ENCODE results near the gene AP1B1.

The AP1B1 gene

DNA sequence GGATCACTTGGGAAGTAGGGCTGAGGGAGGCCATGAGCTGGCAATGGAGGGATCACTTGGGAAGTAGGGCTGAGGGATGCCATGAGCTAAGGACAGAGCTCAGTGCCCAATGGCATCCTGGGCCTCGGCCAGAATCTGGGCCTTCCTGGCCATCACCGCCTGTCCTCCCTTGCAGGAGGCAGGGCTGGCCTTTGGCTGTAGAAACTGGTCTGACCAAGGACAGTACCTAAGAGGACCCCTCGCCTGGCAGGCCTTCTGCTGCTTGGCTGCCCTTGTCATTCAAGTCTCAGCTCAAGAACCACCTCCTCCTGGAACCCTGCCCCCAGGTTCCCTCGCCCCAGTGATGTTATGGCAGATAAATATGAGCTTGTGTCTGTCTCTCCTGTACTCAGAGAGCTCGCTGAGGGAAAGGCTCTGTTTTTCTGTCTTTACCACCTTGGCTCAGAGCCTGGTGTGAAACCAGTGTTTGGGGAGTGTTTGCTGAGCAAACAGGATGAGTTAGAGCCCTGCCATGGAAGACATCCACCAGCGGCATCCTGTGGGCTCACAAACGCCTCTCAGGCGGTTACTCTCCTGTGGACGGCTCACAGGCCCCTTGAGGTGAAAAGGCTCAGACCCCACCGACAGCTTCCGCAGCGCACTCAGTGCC, 53.5 kb downstream of the AP1B1 start:
- no peak for DNase-seq (ENCODE audit: low read depth)
- in situ Hi-C loops (cut with HindIII; ENCODE audit: low sequenced_read_pairs): no loop called here
- TF ChIP-seq, protein P1, sequence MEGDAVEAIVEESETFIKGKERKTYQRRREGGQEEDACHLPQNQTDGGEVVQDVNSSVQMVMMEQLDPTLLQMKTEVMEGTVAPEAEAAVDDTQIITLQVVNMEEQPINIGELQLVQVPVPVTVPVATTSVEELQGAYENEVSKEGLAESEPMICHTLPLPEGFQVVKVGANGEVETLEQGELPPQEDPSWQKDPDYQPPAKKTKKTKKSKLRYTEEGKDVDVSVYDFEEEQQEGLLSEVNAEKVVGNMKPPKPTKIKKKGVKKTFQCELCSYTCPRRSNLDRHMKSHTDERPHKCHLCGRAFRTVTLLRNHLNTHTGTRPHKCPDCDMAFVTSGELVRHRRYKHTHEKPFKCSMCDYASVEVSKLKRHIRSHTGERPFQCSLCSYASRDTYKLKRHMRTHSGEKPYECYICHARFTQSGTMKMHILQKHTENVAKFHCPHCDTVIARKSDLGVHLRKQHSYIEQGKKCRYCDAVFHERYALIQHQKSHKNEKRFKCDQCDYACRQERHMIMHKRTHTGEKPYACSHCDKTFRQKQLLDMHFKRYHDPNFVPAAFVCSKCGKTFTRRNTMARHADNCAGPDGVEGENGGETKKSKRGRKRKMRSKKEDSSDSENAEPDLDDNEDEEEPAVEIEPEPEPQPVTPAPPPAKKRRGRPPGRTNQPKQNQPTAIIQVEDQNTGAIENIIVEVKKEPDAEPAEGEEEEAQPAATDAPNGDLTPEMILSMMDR (IDR thresholded peaks at IDR 0.05; ENCODE audit: low read depth, low read length, missing control alignments): no peak
- H3K4me3 ChIP-seq (ENCODE audit: low read depth, low read length): no peak overlapping the region

DNA sequence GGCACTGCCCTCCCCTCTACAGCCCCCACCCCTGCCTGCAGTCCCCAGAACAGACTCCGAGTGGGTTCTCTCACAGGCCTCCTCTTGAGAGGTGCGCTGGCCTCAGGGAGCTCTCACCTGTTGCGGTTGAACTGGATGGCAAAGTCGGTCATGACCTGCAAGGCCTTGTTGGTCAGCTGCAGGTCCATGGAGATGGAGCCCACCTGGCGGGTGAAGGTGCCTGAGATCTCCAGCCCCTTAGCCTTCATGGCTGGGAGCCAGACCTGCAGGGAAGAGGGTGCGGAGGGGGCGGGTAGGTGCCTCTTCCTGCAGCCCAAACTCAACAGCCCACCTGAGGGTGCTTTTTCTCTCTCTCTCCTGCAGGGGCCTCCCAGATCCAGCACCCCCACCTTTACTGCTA, 54.2 kb downstream of the AP1B1 start:
- no peak for DNase-seq (ENCODE audit: low read depth)
- in situ Hi-C loops (cut with HindIII; ENCODE audit: low sequenced_read_pairs): no loop called here
- no peak overlapping the region for H3K4me3 ChIP-seq (ENCODE audit: low read depth, low read length)
- TF ChIP-seq, protein P1 (IDR thresholded peaks at IDR 0.05; ENCODE audit: low read depth, low read length, missing control alignments): no peak

GRCh38 chr22:29332886-29333496, 55.4 kb downstream of the AP1B1 start:
- TF ChIP-seq, protein P1 (IDR thresholded peaks at IDR 0.05; ENCODE audit: low read depth, low read length, missing control alignments): no peak
- DNase-seq (ENCODE audit: low read depth): no peak
- no peak overlapping the region for H3K4me3 ChIP-seq (ENCODE audit: low read depth, low read length)
- in situ Hi-C loops (cut with HindIII; ENCODE audit: low sequenced_read_pairs): no loop called here

- in situ Hi-C loops (cut with HindIII; ENCODE audit: low sequenced_read_pairs): no loop called here
- no peak overlapping the region for H3K4me3 ChIP-seq (ENCODE audit: low read depth, low read length)
- DNase-seq (ENCODE audit: low read depth): no peak
- TF ChIP-seq, protein P1 (IDR thresholded peaks at IDR 0.05; ENCODE audit: low read depth, low read length, missing control alignments): no peak
Observed at GRCh38 chr22:29331658-29332300, 56.6 kb downstream of the AP1B1 start.

DNA sequence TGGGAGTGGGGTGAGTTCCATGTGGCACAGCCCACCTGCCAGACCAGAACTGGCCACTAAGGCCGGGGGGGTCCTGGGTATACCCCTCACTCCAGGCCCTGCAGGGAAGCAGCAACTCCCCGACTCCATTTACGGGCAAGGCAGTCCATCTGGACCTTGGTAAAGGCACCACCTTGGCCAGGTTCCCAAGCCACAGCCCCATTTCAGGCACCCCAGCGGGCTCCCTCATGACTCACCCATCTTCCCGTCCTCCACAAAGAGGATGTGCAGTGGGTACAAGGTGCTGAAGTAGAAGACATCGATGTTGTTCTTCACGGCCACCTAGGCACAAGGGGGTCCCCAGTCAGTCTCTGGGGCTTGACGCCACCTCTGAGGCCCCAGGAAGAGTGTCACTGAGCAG, 57.2 kb downstream of the AP1B1 start:
- DNase-seq (ENCODE audit: low read depth): no peak
- no peak overlapping the region for H3K4me3 ChIP-seq (ENCODE audit: low read depth, low read length)
- TF ChIP-seq, protein P1 (IDR thresholded peaks at IDR 0.05; ENCODE audit: low read depth, low read length, missing control alignments): no peak
- in situ Hi-C loops (cut with HindIII; ENCODE audit: low sequenced_read_pairs): no loop called here

GRCh38 chr22:29330753-29331152, 57.6 kb downstream of the AP1B1 start:
- TF ChIP-seq, protein P1 (IDR thresholded peaks at IDR 0.05; ENCODE audit: low read depth, low read length, missing control alignments): no peak

More at GRCh38 chr22:29330753-29331152, 57.6 kb downstream of the AP1B1 start:
- DNase-seq (ENCODE audit: low read depth): no peak
- in situ Hi-C loops (cut with HindIII; ENCODE audit: low sequenced_read_pairs): no loop called here
- H3K4me3 ChIP-seq (ENCODE audit: low read depth, low read length): no peak overlapping the region

Measured in astrocyte of the cerebellum (primary cell).